GM12801 (cell line): Measurements from ENCODE around the gene WWOX.

Experiments used
- CTCF ChIP-seq: IDR thresholded peaks from one replicate; pipeline ENCODE4 v1.5.1; 2011; ENCODE audit warnings: control low read depth; ENCODE audit not compliant: insufficient read length; ENCODE audit errors: extremely low read depth

WWOX gene

DNA sequence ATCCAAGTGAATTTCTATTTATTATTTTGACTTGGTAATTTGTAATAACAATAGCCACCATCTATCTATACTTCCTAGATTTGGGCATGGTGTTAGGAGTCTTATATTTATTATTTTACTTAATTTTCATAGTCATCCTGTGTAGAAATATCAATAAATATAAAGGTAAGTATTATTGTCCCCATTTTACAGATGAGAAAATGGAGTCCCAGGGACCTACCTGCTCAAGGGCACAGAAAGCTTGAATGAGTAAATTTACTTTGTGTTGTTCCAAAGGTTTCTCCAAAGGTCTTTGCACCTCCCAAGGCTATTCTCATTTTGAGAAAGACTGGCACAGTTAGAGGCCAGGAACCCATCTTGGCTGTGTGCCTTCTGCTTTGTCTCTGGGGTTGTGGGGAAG is 738.3 kb downstream of the WWOX start:
- no peak for TF ChIP-seq CTCF

DNA sequence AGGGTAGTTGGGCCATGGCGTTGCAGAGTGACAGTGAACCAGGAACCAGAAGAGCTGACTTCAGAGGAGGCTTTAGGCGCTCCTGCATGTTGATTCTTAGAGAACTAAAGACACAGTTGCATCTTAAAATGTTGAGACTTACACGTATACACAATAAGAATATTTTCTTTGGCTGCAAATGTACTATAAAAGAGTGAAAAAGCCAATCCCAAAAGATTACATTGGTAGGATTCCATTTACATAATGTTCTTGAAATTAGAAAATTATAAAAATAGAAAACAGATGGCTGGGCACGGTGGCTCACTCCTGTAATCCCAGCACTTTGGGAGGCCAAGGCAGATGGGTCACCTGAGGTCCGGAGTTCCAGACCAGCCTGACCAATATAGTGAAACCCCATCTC is 738.8 kb downstream of the WWOX start:
- no peak for TF ChIP-seq CTCF

DNA sequence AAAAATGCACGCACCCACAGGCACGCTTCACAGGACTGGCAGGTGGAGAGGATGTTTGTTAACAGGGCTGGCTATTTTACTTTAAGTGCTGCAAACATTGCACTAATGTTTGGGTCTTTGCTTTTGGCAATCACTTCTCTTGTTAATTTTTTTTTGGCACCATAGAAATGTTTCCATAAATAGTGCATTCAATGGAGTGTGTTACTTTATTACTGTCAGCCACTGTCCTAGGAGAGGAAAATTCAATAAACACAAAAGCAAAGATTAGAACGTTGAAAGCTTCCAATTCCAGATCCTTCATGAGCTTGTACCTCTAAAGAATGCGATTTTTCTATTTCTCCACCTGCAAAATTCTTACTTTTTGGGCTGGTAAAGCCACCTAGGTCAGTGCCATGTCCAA is 743.5 kb downstream of the WWOX start:
- no peak for TF ChIP-seq CTCF

GRCh38 chr16:78843978-78844377 is 744.5 kb downstream of the WWOX start:
- no peak for TF ChIP-seq CTCF

GRCh38 chr16:78844682-78845081 is 745.2 kb downstream of the WWOX start:
- TF ChIP-seq CTCF: no peak

- no peak for TF ChIP-seq CTCF
Measured at GRCh38 chr16:78851266-78851665, 751.8 kb downstream of the WWOX start.

DNA sequence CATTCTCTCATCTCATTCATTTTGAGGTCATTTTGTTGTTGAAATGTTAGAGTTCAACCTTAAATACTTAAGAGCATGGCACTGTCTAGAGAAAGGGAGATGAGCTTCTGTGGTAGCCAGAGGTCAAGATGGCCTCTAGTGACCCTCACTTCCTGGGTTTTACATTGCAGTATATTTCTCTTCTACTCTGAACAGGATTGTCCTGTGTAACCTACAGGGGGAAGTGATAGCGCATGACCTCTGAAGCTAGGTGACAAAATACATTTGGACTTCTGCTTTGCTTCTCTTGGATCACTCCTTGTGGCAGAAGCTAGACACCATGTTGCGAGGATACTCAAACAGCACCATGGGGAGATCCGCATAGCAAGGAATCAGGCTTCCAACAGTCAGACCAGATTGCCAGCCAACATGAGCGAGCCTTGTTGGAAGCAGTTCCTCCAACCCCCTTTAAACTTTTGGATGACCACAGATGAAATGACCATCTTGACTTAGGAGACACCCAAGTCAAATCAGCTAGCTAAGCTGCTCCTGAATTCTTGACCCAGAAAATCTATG is 752.7 kb downstream of the WWOX start:
- no peak for TF ChIP-seq CTCF

- no peak for TF ChIP-seq CTCF
Measured at GRCh38 chr16:78862022-78862421, 762.6 kb downstream of the WWOX start.
